GM13977 (cell line): ENCODE data around the gene TEKT4.
A peak's percentile ranks its signal among the peaks of the same experiment; 100 is the strongest.

Source experiments
- DNase-seq: peaks from one replicate; pipeline ENCODE4 v3.0.0; 2012; ENCODE audit warnings: low spot score
- in situ Hi-C: fragments of 300-500 bp; cut with MboI; formaldehyde crosslinking; loops from one replicate; pipeline ENCODE4 v1.12.0; 2022; ENCODE audit warnings: low sequenced_read_pairs, low pct_unique_long_range_greater_than_20kb, mixed read lengths, inconsistent platforms; ENCODE audit not compliant: unreplicated experiment
- TF ChIP-seq, protein P1 (sequence below): IDR thresholded peaks from 2 replicates; pipeline ENCODE4 v1.5.1; 2012; ENCODE audit warnings: mild to moderate bottlenecking, control low read depth; ENCODE audit not compliant: insufficient read depth; ENCODE audit errors: extremely low read depth, missing control alignments

TEKT4 gene

DNA sequence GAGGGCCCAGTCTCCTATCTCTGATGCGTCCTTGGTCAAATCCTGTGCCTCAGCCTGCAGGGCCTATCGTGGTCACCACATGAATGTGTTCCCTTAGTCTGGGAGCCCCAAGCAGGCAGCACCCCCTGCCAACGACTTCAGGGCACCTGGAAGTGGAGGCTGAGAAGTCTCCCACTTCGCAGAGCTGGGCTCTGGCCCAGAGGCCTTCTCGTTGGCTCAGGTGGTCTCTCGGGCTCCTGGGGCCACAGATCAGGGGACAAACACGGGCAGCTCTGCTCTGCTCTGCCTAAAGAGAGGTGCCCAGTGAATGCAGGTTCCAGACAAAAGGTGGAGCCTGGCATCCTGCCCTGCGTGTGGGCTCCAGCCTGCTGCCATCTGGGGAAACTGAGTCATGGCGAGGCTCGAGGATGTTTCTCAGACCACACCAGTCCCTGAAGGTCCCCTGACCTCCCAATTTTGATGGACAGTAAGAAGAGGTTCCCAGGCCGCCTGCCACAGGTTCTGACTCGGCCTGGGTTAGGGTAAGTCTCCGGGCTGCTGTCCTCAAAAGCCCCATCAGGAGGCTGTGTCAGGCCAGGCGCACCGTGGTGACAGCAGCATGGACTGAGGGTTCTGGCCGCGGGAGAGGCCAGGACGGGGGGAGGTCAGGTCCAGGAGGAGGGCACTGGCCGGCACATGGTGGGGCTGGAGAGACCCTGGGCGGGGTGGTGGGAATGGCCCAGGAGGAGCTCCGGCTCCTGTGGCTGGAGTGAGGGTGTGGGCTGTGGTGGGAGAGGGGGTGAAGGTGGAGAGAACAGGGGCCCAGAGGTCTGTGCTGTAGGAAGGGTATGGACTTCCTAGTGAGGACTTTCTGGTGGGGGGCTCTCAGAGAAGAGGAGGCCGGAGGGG lies 1.4 kb upstream of the TEKT4 start:
- TF ChIP-seq, protein P1, sequence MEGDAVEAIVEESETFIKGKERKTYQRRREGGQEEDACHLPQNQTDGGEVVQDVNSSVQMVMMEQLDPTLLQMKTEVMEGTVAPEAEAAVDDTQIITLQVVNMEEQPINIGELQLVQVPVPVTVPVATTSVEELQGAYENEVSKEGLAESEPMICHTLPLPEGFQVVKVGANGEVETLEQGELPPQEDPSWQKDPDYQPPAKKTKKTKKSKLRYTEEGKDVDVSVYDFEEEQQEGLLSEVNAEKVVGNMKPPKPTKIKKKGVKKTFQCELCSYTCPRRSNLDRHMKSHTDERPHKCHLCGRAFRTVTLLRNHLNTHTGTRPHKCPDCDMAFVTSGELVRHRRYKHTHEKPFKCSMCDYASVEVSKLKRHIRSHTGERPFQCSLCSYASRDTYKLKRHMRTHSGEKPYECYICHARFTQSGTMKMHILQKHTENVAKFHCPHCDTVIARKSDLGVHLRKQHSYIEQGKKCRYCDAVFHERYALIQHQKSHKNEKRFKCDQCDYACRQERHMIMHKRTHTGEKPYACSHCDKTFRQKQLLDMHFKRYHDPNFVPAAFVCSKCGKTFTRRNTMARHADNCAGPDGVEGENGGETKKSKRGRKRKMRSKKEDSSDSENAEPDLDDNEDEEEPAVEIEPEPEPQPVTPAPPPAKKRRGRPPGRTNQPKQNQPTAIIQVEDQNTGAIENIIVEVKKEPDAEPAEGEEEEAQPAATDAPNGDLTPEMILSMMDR: no peak
- no peak for DNase-seq
- in situ Hi-C loops: no loop called here

DNA sequence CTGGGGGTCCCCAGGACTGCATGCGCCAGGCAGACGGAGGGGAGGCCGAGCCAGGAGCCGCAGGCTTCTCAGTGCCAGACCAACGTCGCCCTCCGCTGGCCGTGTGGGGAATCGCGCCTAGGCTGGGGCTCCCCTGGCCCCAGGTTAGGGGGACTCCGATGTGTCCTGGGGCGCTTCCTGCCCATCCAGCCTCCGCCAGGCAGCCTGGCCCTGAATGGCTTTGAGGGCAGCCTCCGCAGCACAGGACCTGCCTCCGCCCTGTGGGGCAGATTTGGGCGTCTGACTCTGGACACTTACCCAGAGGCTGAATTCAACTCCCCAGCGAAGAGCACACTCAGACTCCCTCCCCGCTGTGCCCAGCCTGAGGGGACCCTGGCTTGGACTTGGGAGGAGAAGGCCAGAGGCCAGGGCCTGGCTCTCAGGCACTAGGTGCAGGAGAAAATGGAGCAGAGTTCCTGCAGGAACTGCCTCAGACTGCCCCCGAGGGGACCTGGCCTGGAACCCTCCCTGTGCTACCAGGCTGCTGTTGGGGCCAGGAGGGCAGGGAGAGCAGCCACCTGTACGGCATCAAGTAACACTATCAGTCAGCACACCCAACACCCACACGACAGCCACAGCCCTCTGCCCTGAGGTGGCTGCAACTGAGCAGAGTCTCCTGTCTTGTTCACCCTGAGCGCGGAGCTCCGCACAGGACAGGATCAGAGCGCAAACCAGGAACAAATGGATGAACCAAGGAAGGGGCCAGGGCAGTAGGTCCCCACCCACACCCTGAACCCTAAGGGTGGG lies 597 bp upstream of the TEKT4 start:
- in situ Hi-C loops: no loop called here
- DNase-seq: no peak
- TF ChIP-seq, protein P1: peak; percentile 79

DNA sequence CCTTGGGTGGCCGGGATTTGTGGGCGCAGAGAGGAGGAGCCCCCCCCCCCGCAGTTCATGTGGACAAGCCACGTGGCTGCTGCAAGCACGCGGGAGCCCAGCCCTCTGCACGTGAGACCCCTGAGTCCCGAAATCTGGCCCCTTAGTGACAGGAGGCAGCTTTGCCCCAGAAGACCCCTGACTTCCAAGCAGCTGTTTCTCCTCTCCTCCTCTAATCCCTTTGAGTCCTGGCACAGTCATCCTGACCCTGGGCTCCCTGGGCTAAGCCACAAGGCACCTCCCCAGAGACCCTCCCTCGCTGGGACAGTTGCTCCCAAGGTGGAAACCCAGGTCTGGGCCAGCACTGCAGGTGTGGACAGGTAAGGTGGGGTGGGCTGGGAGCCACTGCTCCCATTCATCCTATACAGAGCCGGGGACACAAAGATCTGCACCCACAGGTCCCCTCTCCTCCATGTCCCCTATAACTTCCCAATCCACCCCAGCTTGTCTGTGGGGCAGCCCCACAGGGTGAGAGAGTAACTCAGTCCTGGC lies 923 bp downstream of the TEKT4 start:
- in situ Hi-C loops: no loop called here
- DNase-seq: no peak
- TF ChIP-seq, protein P1: no peak

DNA sequence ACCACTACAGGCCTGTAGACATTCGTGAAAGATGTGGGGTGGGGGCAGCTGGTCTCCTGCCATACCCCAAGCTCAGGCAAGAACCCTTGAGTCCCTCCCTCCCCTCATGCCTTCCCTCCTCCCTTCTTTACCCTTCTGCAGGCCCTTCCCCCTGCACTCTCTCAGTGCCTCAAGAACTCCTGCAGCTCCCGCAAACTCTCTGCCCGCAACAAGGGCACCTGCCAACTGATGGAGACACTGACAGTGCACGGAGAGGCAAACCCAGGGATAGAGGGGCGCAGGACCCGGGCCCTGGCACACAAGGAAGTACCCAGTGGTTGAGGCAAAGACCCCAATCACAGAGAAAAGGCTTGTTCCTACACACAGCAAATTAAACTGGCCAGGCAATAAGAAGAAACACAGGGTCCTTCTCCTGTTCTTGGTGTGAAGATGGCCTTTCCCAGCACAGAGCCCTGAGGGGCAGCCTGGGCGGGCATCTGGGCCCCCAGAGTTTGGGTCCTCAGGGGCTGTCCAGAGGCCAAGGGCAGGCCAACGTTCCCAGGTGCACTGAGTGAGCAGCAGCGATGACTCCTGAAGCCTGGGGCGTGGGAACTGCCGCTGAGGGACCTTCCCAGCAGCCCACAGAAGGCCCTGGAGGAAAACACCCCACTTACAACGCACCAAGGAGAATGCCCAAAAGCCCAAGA lies 1.6 kb downstream of the TEKT4 start:
- TF ChIP-seq, protein P1: no peak
- in situ Hi-C loops: no loop called here
- DNase-seq: no peak

DNA sequence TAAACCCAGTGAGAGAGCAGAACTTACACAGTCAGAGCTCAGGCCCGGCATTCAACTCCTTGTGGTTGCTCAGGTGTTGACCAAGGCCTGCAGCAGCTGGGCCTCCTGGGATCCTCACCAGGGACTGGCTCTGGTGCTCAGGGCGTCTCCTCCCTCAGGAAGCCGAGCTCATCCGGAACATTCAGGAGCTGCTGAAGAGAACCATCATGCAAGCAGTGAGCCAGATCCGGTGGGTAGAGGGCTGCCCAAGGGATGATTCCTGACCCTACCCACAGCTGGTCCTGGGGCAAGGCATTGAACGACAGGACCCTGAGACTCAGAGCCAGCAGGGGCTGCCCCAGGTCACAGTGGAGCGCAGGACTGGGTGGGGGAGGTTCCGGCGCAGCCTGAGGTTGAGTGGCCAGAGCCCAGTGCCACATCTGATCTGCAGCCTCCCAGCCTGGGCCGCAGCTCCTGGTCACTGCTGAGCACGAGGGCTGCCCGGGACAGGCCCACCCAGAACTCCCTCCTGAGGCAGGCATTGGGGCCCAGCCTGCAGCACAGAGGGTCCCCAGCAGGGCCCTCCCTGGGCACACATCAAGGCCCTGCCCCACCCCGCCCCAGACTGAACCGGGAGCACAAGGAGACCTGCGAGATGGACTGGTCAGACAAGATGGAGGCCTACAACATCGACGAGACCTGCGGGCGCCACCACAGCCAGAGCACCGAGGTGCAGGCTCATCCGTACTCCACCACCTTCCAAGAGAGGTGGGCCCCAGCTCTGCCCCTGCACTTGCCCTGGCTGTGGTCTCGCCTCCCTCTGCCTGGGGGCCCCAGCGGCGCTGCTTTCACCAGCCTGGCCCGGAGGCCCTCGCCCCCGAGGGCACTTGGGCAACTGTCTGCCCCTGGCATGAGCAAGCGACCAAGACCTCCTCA lies 2.4 kb downstream of the TEKT4 start:
- TF ChIP-seq, protein P1: no peak
- no peak for DNase-seq
- in situ Hi-C loops: no loop called here
